ENCODE data around the gene PEAR1.

The PEAR1 gene

DNA sequence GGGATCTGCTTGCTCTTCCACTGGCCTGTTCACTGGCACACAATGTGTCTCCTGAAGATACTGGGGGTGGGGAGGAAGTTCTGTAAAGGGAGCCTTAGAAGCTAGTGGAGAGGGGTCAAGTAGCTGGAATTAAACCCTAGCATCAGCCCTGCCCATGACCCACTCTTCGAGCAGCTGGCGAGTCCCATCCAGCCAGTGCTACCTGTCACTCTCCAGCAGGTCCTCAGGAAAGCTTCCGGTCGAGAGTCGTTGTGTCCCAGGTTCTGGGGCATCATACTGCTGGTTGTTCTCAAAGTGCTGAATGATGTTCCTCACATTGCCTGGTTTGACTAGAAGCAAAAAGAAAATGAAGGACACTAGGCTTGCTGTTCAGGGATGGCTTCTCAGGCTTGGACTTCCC is 57.9 kb downstream of the PEAR1 start:
- no peak for TF ChIP-seq EZH2phosphoT487 (conservative IDR thresholded peaks at IDR 0.05; ENCODE audit: low read length)
- TF ChIP-seq, protein P1, sequence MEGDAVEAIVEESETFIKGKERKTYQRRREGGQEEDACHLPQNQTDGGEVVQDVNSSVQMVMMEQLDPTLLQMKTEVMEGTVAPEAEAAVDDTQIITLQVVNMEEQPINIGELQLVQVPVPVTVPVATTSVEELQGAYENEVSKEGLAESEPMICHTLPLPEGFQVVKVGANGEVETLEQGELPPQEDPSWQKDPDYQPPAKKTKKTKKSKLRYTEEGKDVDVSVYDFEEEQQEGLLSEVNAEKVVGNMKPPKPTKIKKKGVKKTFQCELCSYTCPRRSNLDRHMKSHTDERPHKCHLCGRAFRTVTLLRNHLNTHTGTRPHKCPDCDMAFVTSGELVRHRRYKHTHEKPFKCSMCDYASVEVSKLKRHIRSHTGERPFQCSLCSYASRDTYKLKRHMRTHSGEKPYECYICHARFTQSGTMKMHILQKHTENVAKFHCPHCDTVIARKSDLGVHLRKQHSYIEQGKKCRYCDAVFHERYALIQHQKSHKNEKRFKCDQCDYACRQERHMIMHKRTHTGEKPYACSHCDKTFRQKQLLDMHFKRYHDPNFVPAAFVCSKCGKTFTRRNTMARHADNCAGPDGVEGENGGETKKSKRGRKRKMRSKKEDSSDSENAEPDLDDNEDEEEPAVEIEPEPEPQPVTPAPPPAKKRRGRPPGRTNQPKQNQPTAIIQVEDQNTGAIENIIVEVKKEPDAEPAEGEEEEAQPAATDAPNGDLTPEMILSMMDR (IDR thresholded peaks at IDR 0.05; ENCODE audit: insufficient read depth, low read length, poor library complexity, severe bottlenecking): no peak
- no peaks in the 10 kb centered on the region for H3K79me2 ChIP-seq (ENCODE audit: insufficient read depth, low read length)
- H3F3A ChIP-seq (ENCODE audit: insufficient read depth): no peaks in the 10 kb centered on the region
- no peaks in the 10 kb centered on the region for H4K20me1 ChIP-seq (ENCODE audit: low read depth, low read length)
- no peak overlapping the region for H3K4me3 ChIP-seq (ENCODE audit: insufficient read depth, low read length, poor library complexity, severe bottlenecking)
- H2AFZ ChIP-seq (ENCODE audit: low read depth, low read length, severe bottlenecking): no peak overlapping the region
- no peaks in the 10 kb centered on the region for H3K27me3 ChIP-seq (ENCODE audit: low read length)
- no peaks in the 10 kb centered on the region for H3K9me3 ChIP-seq (ENCODE audit: insufficient read depth, low read length)
- H3K36me3 ChIP-seq (ENCODE audit: low read length): no peaks in the 10 kb centered on the region
- H3K27ac ChIP-seq (ENCODE audit: low read depth, low read length): no peak overlapping the region
- no peaks in the 10 kb centered on the region for H3K9me2 ChIP-seq (replicated peaks; ENCODE audit: insufficient read depth, low read length)
- H3K4me2 ChIP-seq (ENCODE audit: low read depth, low read length, poor library complexity, severe bottlenecking): no peak overlapping the region
- H3K9ac ChIP-seq (ENCODE audit: low read length): no peak overlapping the region

DNA sequence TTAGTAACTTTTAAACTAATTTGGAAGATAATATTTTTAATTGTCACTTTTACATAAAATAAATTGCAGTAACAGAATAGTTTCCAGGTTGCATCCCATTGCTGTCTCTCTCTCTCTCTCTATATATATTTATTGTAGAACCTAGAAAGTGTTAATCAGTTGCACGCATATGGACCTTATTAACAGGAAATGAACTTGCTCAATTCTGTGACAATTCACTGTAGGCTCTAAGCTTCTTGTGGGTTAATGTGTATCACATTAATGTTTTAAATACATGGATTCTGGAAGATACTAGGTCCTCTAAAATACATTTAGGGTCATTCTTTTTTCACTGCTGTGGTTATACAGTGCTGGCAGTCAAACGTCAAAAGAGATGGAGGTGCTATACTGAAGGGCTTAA is 60.1 kb downstream of the PEAR1 start:
- H3F3A ChIP-seq (ENCODE audit: insufficient read depth): no peaks in the 10 kb centered on the region
- H3K4me2 ChIP-seq (ENCODE audit: low read depth, low read length, poor library complexity, severe bottlenecking): no peak overlapping the region
- no peak overlapping the region for H2AFZ ChIP-seq (ENCODE audit: low read depth, low read length, severe bottlenecking)
- H3K27ac ChIP-seq (ENCODE audit: low read depth, low read length): no peak overlapping the region
- no peaks in the 10 kb centered on the region for H4K20me1 ChIP-seq (ENCODE audit: low read depth, low read length)
- no peaks in the 10 kb centered on the region for H3K27me3 ChIP-seq (ENCODE audit: low read length)
- TF ChIP-seq EZH2phosphoT487 (conservative IDR thresholded peaks at IDR 0.05; ENCODE audit: low read length): no peak
- TF ChIP-seq, protein P1 (IDR thresholded peaks at IDR 0.05; ENCODE audit: insufficient read depth, low read length, poor library complexity, severe bottlenecking): no peak
- no peaks in the 10 kb centered on the region for H3K9me2 ChIP-seq (replicated peaks; ENCODE audit: insufficient read depth, low read length)
- no peaks in the 10 kb centered on the region for H3K36me3 ChIP-seq (ENCODE audit: low read length)
- H3K9me3 ChIP-seq (ENCODE audit: insufficient read depth, low read length): no peaks in the 10 kb centered on the region
- H3K4me3 ChIP-seq (ENCODE audit: insufficient read depth, low read length, poor library complexity, severe bottlenecking): no peak overlapping the region
- no peak overlapping the region for H3K9ac ChIP-seq (ENCODE audit: low read length)
- no peaks in the 10 kb centered on the region for H3K79me2 ChIP-seq (ENCODE audit: insufficient read depth, low read length)

GRCh38 chr1:156956333-156956732 is 62.8 kb downstream of the PEAR1 start:
- no peaks in the 10 kb centered on the region for H3K36me3 ChIP-seq (ENCODE audit: low read length)
- H3K9me3 ChIP-seq (ENCODE audit: insufficient read depth, low read length): no peaks in the 10 kb centered on the region
- TF ChIP-seq, protein P1 (IDR thresholded peaks at IDR 0.05; ENCODE audit: insufficient read depth, low read length, poor library complexity, severe bottlenecking): no peak
- TF ChIP-seq EZH2phosphoT487 (conservative IDR thresholded peaks at IDR 0.05; ENCODE audit: low read length): no peak
- H3K4me3 ChIP-seq (ENCODE audit: insufficient read depth, low read length, poor library complexity, severe bottlenecking): no peak overlapping the region
- H3K79me2 ChIP-seq (ENCODE audit: insufficient read depth, low read length): no peaks in the 10 kb centered on the region
- no peaks in the 10 kb centered on the region for H3K27me3 ChIP-seq (ENCODE audit: low read length)
- no peaks in the 10 kb centered on the region for H3K9me2 ChIP-seq (replicated peaks; ENCODE audit: insufficient read depth, low read length)
- H2AFZ ChIP-seq (ENCODE audit: low read depth, low read length, severe bottlenecking): no peak overlapping the region
- no peak overlapping the region for H3K4me2 ChIP-seq (ENCODE audit: low read depth, low read length, poor library complexity, severe bottlenecking)
- no peak overlapping the region for H3K27ac ChIP-seq (ENCODE audit: low read depth, low read length)
- H3F3A ChIP-seq (ENCODE audit: insufficient read depth): no peaks in the 10 kb centered on the region
- H3K9ac ChIP-seq (ENCODE audit: low read length): no peak overlapping the region
- H4K20me1 ChIP-seq (ENCODE audit: low read depth, low read length): no peaks in the 10 kb centered on the region

Data from SU-DHL-6 (cell line).